Rectal smooth muscle tissue (tissue), 1 donor: ENCODE data around the gene ICE2.
"Not testable (repeated sequence)": the region's sequence is repeated elsewhere in the genome, so short reads cannot be mapped to it uniquely, and the experiment has no call there.

Experiments
- H3K27ac ChIP-seq: one replicate; pipeline ENCODE4 v1.7.0; 2013; ENCODE audit warnings: low read depth, low read length, inconsistent platforms
- H3K27me3 ChIP-seq: one replicate; pipeline ENCODE4 v1.7.0; 2013; ENCODE audit warnings: low read length; ENCODE audit not compliant: control insufficient read depth, insufficient read depth
- H3K36me3 ChIP-seq: one replicate; pipeline ENCODE4 v1.7.0; 2013; ENCODE audit warnings: low read length; ENCODE audit not compliant: control insufficient read depth, insufficient read depth
- H3K4me1 ChIP-seq: one replicate; pipeline ENCODE4 v1.7.0; 2013; ENCODE audit warnings: low read length; ENCODE audit not compliant: control insufficient read depth, insufficient read depth
- H3K4me3 ChIP-seq: one replicate; pipeline ENCODE4 v1.7.0; 2013; ENCODE audit warnings: low read length
- H3K9ac ChIP-seq: one replicate; pipeline ENCODE4 v1.7.0; 2013; ENCODE audit warnings: low read length

The ICE2 gene

DNA sequence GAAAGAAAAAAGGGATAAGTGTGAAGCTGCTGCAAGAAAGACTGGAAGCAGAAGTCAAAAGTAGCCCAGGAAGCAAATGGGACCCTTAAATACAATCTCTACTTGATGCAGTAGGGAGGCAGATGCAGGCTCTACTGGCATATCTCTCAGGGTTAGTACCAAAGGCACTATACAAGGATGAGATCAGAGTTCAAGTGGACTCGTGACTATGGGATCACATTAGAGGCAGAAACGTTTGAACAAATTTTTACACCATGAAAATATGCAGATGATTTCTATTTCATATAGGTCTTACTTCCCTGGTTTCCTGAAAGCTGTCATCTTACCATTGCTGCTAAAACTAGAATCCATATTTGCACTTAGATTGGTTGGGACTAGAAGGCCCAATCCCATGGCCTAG is 53.5 kb downstream of the ICE2 start:
- Histone ChIP-seq H3K27ac (no peak overlapping the region), H3K4me1 (no peaks in the 10 kb centered on the region), H3K9ac (no peak overlapping the region), H3K36me3 (no peaks in the 10 kb centered on the region), H3K4me3 (no peak overlapping the region), H3K27me3 (no peaks in the 10 kb centered on the region)

DNA sequence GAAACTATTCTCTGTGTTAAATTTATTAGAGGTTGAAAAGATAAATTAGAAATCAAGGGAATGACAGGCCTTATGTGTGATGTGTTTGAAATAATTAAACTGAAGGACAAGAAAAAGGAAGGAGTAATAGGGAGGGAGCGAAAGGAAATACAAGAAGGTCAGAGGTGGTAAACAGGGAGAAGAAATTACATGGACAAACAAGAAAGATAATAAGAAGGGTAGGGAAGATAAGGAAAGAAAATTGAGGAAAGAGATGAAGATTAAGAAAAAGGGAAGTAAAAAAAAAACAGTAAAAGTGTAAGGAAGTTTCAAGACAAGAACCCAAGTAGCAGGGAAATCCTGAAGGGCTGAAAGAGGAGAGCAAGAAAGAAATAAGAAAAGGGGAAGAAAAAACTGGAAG is 54.9 kb downstream of the ICE2 start:
- Histone ChIP-seq H3K9ac (no peak overlapping the region), H3K27ac (no peak overlapping the region), H3K27me3 (no peaks in the 10 kb centered on the region), H3K4me1 (no peaks in the 10 kb centered on the region), H3K4me3 (no peak overlapping the region), H3K36me3 (no peaks in the 10 kb centered on the region)

- Histone ChIP-seq H3K4me1 (no peaks in the 10 kb centered on the region), H3K27ac (no peak overlapping the region), H3K36me3 (no peaks in the 10 kb centered on the region), H3K9ac (no peak overlapping the region), H3K4me3 (no peak overlapping the region), H3K27me3 (no peaks in the 10 kb centered on the region)
Measured at GRCh38 chr15:60423537-60423936, 55.4 kb downstream of the ICE2 start.

- no peak overlapping the region for H3K27ac ChIP-seq
- no peak overlapping the region for H3K4me3 ChIP-seq
- H3K36me3 ChIP-seq: no peaks in the 10 kb centered on the region
Measured at GRCh38 chr15:60421544-60421943, 57.4 kb downstream of the ICE2 start.

DNA sequence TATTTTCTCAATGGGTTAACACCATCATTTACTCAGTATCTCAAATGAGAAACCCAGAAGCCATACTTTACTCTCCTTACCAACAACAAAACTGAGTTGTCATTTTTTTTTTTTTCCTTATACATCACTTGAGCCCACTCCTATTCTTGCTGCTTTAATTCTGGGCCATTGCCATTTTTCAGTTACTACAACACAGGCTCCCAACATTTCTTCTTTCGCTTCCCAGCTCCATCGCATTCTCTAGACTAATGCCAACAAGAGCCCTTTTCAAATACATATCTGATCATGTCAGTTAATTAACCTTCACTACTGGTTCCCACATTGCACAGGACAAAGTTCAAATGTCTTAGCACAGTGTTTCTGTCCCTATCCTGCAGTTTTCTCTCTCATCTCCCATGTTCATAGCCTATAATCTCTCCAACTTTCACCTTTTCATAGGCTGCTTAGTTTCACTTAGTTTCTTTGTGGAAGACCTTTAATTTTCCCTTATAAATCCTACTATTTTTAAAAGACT is 58.7 kb downstream of the ICE2 start:
- H3K36me3 ChIP-seq: no peaks in the 10 kb centered on the region
- H3K27ac ChIP-seq: no peak overlapping the region
- no peaks in the 10 kb centered on the region for H3K27me3 ChIP-seq
- H3K9ac ChIP-seq: no peak overlapping the region
- no peak overlapping the region for H3K4me3 ChIP-seq
- H3K4me1 ChIP-seq: no peaks in the 10 kb centered on the region

More at GRCh38 chr15:60421544-60421943, 57.4 kb downstream of the ICE2 start:
- Histone ChIP-seq H3K4me1 (no peaks in the 10 kb centered on the region), H3K27me3 (no peaks in the 10 kb centered on the region), H3K9ac (no peak overlapping the region)

DNA sequence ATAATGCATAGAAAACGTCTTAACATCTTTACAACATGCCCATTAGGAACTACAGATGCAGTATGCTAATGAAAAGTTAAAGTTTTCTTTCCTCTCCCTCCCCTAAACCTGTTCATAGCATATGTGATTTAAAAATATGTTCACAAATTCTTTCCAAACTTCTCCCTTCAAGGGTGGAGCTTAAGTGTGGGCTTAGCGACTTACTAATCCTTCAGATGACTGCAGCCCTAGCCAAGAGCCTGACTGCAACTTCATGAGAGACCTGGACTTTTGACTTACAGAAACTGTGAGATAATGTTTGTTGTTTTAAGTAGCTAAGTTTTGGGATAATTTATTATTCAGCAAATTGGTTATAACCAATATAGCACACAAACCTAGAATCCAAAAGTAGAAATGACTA is 59.2 kb downstream of the ICE2 start:
- Histone ChIP-seq H3K36me3 (no peaks in the 10 kb centered on the region), H3K4me1 (no peaks in the 10 kb centered on the region), H3K9ac (no peak overlapping the region), H3K4me3 (no peak overlapping the region), H3K27ac (no peak overlapping the region), H3K27me3 (no peaks in the 10 kb centered on the region)

GRCh38 chr15:60418096-60418495 is 60.8 kb downstream of the ICE2 start:
- H3K27ac ChIP-seq: no peak overlapping the region
- no peak overlapping the region for H3K4me3 ChIP-seq
- no peaks in the 10 kb centered on the region for H3K4me1 ChIP-seq
- no peaks in the 10 kb centered on the region for H3K27me3 ChIP-seq
- no peaks in the 10 kb centered on the region for H3K36me3 ChIP-seq
- no peak overlapping the region for H3K9ac ChIP-seq

GRCh38 chr15:60417112-60417511 is 61.8 kb downstream of the ICE2 start:
- Histone ChIP-seq H3K27me3 (no peaks in the 10 kb centered on the region), H3K9ac (no peak overlapping the region), H3K4me3 (no peak overlapping the region), H3K27ac (no peak overlapping the region), H3K36me3 (no peaks in the 10 kb centered on the region), H3K4me1 (no peaks in the 10 kb centered on the region)

GRCh38 chr15:60416484-60416883 is 62.5 kb downstream of the ICE2 start:
- H3K9ac ChIP-seq: no peak overlapping the region
- H3K4me3 ChIP-seq: no peak overlapping the region

DNA sequence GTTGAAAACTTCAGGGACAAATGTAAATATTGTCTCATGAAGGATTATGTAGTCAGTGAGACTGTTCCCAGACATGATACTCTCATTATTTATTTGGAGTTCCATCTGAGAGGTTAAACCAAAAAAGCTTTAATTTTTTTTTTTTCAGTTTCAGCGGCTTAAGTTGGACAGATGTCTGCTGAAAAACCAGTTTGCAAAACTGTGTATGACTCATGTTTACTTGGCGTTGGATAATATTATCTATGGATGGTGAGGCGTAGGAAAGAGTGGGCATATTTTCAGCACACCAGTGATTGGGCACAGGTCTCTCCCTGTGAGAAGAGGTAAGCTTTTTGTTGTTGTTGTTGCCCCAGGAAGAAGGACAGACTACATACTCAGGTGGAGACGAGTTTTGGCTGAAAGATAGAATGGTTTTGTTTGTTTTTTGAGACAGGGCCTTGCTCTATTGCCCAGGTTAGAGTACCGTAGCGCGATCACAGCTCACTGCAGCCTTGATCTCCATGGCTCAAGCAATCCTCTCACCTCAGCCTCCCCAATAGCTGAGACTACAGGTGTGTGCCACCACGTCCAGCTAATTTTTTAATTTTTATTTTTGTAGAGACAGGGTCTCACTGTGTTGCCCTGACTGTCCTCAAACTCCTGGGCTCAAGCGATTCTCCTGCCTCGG is 64.8 kb downstream of the ICE2 start:
- H3K4me1 ChIP-seq: no peaks in the 10 kb centered on the region
- no peaks in the 10 kb centered on the region for H3K36me3 ChIP-seq
- no peak overlapping the region for H3K9ac ChIP-seq
- H3K27ac ChIP-seq: no peak overlapping the region
- H3K27me3 ChIP-seq: no peaks in the 10 kb centered on the region
- no peak overlapping the region for H3K4me3 ChIP-seq

More at GRCh38 chr15:60416484-60416883, 62.5 kb downstream of the ICE2 start:
- H3K27me3 ChIP-seq: no peaks in the 10 kb centered on the region
- no peaks in the 10 kb centered on the region for H3K4me1 ChIP-seq
- no peaks in the 10 kb centered on the region for H3K36me3 ChIP-seq
- no peak overlapping the region for H3K27ac ChIP-seq

DNA sequence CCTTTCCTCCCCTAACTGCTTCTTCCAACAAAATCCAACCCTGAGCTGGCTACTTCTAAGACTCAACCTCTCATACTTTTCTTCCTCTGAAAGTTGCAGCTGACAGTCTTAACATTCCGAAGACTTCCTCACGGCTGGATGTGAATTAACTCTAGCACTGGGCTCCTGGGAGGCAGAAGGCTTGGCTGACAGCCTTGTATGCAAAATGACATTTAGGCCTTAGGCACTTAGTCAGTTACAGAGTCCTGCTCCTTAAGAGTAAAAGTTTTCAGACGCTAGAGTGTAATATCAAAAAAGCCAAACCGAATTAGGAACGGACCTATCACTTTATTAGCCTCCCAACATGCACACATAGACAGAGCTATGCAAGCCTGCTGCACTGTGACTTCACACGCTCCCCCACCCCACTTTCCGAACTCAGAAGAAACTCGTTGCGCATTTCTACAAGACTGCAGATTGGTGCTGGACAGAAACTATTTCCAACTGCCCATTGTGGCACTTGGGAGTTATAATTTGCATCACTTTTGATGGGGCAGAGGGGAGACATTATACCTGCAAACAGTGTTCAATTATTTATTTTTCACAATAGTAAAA is 65.6 kb downstream of the ICE2 start:
- no peak overlapping the region for H3K4me3 ChIP-seq

DNA sequence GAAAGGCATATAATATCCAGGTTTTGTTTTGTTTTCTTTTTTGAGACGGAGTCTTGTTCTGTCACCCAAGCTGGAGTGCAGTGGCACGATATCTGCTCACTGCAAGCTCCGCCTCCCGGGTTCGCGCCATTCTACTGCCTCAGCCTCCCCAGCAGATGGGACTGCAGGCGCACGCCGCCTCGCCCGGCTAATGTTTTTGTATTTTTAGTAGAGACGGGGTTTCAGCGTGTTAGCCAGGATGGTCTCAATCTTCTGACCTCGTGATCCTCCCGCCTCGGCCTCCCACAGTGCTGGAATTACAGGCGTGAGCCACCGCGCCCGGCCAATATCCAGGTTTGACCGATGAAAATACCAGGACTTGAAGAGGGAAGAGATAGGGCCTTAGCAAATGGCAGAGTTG is 66.1 kb downstream of the ICE2 start:
- H3K27me3 ChIP-seq, H3K4me1 ChIP-seq, H3K9ac ChIP-seq, H3K4me3 ChIP-seq, H3K36me3 ChIP-seq, H3K27ac ChIP-seq: not testable (repeated sequence)

More for the DNA sequence above, 65.6 kb downstream of the ICE2 start:
- no peaks in the 10 kb centered on the region for H3K27me3 ChIP-seq
- H3K4me1 ChIP-seq: no peaks in the 10 kb centered on the region
- no peaks in the 10 kb centered on the region for H3K36me3 ChIP-seq
- no peak overlapping the region for H3K27ac ChIP-seq
- H3K9ac ChIP-seq: no peak overlapping the region
